Trophoblast cell (in vitro differentiated cells and primary cell): Measurements from ENCODE around the gene NELFB.
A peak's percentile ranks its signal among the peaks of the same experiment; 100 is the strongest.

Experiments used
- DNase-seq, 2 donors: peaks; one replicate each; pipeline ENCODE4 v3.0.0-alpha.2; 2016
- H2AFZ ChIP-seq: 2 replicates; pipeline ENCODE4 v1.6.1; 2013; ENCODE audit warnings: low read length, moderate library complexity, mild to moderate bottlenecking; ENCODE audit not compliant: insufficient read depth, poor library complexity
- H2AK5ac ChIP-seq: 2 replicates; pipeline ENCODE4 v1.6.1; 2013; ENCODE audit warnings: mild to moderate bottlenecking, low read length
- H2BK120ac ChIP-seq: 2 replicates; pipeline ENCODE4 v1.6.1; 2013; ENCODE audit warnings: low read length, mild to moderate bottlenecking, moderate library complexity; ENCODE audit not compliant: insufficient read depth, poor library complexity
- H2BK12ac ChIP-seq: 2 replicates; pipeline ENCODE4 v1.6.1; 2013; ENCODE audit warnings: mild to moderate bottlenecking, low read length, moderate library complexity
- H2BK5ac ChIP-seq: 2 replicates; pipeline ENCODE4 v1.6.1; 2013; ENCODE audit warnings: low read length, low read depth, moderate library complexity, mild to moderate bottlenecking; ENCODE audit not compliant: poor library complexity
- H3K14ac ChIP-seq: 2 replicates; pipeline ENCODE4 v1.6.1; 2013; ENCODE audit warnings: mild to moderate bottlenecking, low read length
- H3K18ac ChIP-seq: 2 replicates; pipeline ENCODE4 v1.6.1; 2013; ENCODE audit warnings: mild to moderate bottlenecking, low read length
- H3K23ac ChIP-seq: 2 replicates; pipeline ENCODE4 v1.6.1; 2013; ENCODE audit warnings: low read length
- H3K27ac ChIP-seq: 2 replicates; pipeline ENCODE4 v1.5.1; 2013; ENCODE audit warnings: low read depth, mild to moderate bottlenecking, inconsistent platforms, low read length, moderate library complexity
- H3K27me3 ChIP-seq: 2 replicates; pipeline ENCODE4 v1.6.1; 2013; ENCODE audit warnings: inconsistent platforms, mild to moderate bottlenecking, low read length, moderate library complexity; ENCODE audit not compliant: insufficient read depth
- H3K36me3 ChIP-seq, 2 experiments: 1 replicate in 1 of 2; 2 replicates in 1 of 2; pipeline ENCODE4 v1.6.1; 2013; ENCODE audit warnings: low read length in 2 of 2, mild to moderate bottlenecking in 2 of 2, moderate library complexity in 1 of 2; ENCODE audit not compliant: insufficient read depth in 2 of 2, control insufficient read depth in 1 of 2
- H3K4ac ChIP-seq: 2 replicates; pipeline ENCODE4 v1.6.1; 2013; ENCODE audit warnings: low read depth, mild to moderate bottlenecking, low read length, moderate library complexity
- H3K4me1 ChIP-seq, 2 experiments: 1 replicate in 1 of 2; 2 replicates in 1 of 2; pipeline ENCODE4 v1.6.1; 2013; ENCODE audit warnings: low read length in 2 of 2, mild to moderate bottlenecking in 2 of 2, moderate library complexity in 1 of 2; ENCODE audit not compliant: insufficient read depth in 2 of 2, control insufficient read depth in 1 of 2
- H3K4me2 ChIP-seq: 2 replicates; pipeline ENCODE4 v1.6.1; 2013; ENCODE audit warnings: inconsistent platforms, mild to moderate bottlenecking, low read length, moderate library complexity
- H3K4me3 ChIP-seq: 2 replicates; pipeline ENCODE4 v1.5.1; 2013; ENCODE audit warnings: mild to moderate bottlenecking, low read depth, low read length, inconsistent platforms
- H3K79me1 ChIP-seq: one replicate; pipeline ENCODE4 v1.6.1; 2013; ENCODE audit warnings: low read length
- H3K79me2 ChIP-seq: 2 replicates; pipeline ENCODE4 v1.6.1; 2013; ENCODE audit warnings: low read length, mild to moderate bottlenecking; ENCODE audit not compliant: control insufficient read depth, insufficient read depth, poor library complexity
- H3K9ac ChIP-seq: 2 replicates; pipeline ENCODE4 v1.6.1; 2013; ENCODE audit warnings: mild to moderate bottlenecking, low read length
- H3K9me3 ChIP-seq: 2 replicates; pipeline ENCODE4 v1.6.1; 2013; ENCODE audit warnings: low read depth, mild to moderate bottlenecking, control low read depth, inconsistent platforms, low read length; ENCODE audit not compliant: insufficient read depth
- H4K12ac ChIP-seq: 2 replicates; pipeline ENCODE4 v1.6.1; 2013; ENCODE audit warnings: low read depth, mild to moderate bottlenecking, low read length, moderate library complexity
- H4K8ac ChIP-seq: 2 replicates; pipeline ENCODE4 v1.6.1; 2013; ENCODE audit warnings: low read depth, mild to moderate bottlenecking, low read length, moderate library complexity
- H4K91ac ChIP-seq: one replicate; pipeline ENCODE4 v1.6.1; 2013; ENCODE audit warnings: low read depth, mild to moderate bottlenecking, low read length, moderate library complexity
- WGBS: extraction: QIAGEN DNeasy Blood & Tissue Kit; methylation state at CpG from one replicate; pipeline ENCODE4 v1.1.7; 2013; ENCODE audit warnings: missing lambda C conversion rate; ENCODE audit not compliant: insufficient read length, insufficient coverage; ENCODE audit errors: extremely low coverage; 5-methylcytosine and 5-hydroxymethylcytosine counted together

The NELFB gene

DNA sequence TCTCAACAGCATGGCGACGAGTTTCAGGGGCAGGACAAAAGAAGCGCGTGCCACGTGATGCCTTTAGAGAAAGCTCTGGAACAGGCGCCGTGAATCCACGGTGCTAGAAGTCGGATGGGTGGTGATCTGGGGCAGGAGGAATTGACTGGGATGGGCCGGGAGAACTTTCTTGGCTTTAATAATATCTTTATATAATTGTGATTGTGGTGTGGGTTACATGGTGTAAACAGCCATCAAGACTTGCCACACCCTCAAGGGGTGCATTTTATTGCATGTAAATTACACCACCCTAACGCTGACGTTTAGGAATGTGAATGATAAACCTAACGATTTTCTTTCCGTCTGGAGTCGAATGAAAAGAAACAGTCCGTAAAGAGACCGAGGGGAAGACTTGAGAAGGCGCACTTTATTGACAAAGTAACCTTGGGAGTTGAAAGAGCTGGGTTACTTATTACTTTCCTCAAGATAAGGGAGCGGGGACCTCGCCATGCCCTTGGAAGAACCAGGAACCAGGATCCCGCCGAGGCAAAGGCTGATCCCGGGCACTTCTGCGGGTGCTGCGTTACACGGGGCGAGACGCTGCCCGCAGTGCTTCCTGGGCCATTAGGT is 38.5 kb downstream of the NELFB start:
- Histone ChIP-seq H2BK12ac (no peak overlapping the region), H3K9me3 (peaks cover 8% of the 10 kb centered on the region), H3K79me1 (no peaks in the 10 kb centered on the region), H2AFZ (no peak overlapping the region), H4K91ac (no peak overlapping the region), H4K8ac (no peak overlapping the region), H3K4me3 (no peak overlapping the region), H3K4me2 (no peak overlapping the region), H2AK5ac (no peak overlapping the region), H2BK5ac (no peak overlapping the region), H4K12ac (no peak overlapping the region), H3K27ac (no peak overlapping the region), H3K9ac (no peak overlapping the region), H3K23ac (no peak overlapping the region), H3K4me1 (peaks cover 3 to 13% of the 10 kb centered on the region in 2 experiments), H2BK120ac (no peak overlapping the region), H3K4ac (no peak overlapping the region), H3K14ac (no peak overlapping the region), H3K79me2 (no peaks in the 10 kb centered on the region), H3K18ac (no peak overlapping the region), H3K36me3 (no peaks in the 10 kb centered on the region), H3K27me3 (peaks cover 5% of the 10 kb centered on the region)
- no CpG with 5 or more reads among the region's 29 CpGs for WGBS
- no peak for DNase-seq

DNA sequence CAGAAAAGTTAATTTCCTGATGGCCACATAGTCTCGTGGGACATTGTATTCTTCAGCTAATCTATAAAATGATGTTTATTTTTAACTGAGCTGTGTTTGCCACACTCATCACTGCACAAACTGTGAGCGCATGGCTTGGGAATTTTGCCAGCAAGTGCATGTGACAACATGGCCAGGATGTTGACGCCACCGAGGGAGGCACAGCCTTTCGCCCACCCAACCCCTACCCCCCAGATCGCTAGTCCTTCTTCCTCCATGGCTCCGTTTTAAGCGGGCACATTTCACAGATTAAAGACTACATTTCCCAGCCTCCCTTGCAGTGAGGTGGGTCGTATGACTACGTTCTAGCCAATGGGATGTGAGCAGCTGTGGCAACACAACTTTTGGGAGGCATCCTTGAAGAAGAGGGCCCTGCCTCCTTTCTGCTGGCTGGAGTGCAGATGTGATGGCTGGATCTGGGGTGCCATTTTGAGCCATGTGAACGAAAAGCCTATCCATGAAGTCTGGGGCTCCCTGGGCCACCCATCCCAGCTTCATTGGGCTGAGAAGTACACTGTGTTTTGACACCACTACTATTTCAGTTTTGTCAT is 39.1 kb downstream of the NELFB start:
- H3K79me2 ChIP-seq: no peaks in the 10 kb centered on the region
- no peak overlapping the region for H3K4ac ChIP-seq
- H2BK5ac ChIP-seq: no peak overlapping the region
- H3K27ac ChIP-seq: no peak overlapping the region
- H2BK12ac ChIP-seq: no peak overlapping the region
- peaks cover 5% of the 10 kb centered on the region for H3K27me3 ChIP-seq
- no peak overlapping the region for H2AK5ac ChIP-seq
- no peak overlapping the region for H3K23ac ChIP-seq
- no peaks in the 10 kb centered on the region for H3K36me3 ChIP-seq
- H3K9ac ChIP-seq: no peak overlapping the region
- WGBS: no CpG with 5 or more reads among the region's 11 CpGs
- no peak overlapping the region for H3K14ac ChIP-seq
- no peak overlapping the region for H4K8ac ChIP-seq
- no peak overlapping the region for H3K4me2 ChIP-seq
- no peak overlapping the region for H2BK120ac ChIP-seq
- H2AFZ ChIP-seq: no peak overlapping the region
- DNase-seq: peak in 1 of 2 donors; percentile 27
- no peaks in the 10 kb centered on the region for H3K79me1 ChIP-seq
- no peak overlapping the region for H4K91ac ChIP-seq
- H4K12ac ChIP-seq: no peak overlapping the region
- H3K18ac ChIP-seq: no peak overlapping the region
- no peak overlapping the region for H3K4me3 ChIP-seq
- peaks cover 8% of the 10 kb centered on the region for H3K9me3 ChIP-seq
- H3K4me1 ChIP-seq: peaks cover 3 to 13% of the 10 kb centered on the region in 2 experiments

DNA sequence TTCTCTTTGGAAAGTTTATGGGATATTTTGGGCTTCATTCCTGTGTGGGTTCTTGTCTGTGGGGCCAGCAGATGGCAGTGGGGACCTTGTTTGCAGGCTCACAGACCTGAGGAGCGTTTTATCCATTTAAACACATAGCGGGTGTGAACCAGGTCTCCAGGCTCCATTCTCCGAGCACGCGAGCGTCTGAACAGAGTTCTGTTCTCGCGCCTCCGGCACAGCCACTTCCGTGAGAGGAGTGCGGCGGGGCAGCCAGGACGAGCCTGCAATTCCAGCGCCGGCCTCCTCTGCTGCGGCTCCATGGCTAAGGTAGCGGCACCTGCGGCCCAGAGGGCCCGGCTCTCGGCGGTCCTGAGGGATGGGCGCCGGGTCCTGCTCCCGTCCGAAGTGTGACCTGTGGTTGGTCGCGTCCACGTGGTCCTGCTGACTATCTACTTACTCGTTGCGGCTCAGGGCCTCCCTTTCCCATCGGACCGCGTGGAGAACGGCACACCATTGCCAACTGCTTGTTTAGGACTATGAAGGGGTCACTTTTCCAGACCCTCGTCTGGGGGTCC is 39.6 kb downstream of the NELFB start:
- WGBS: no CpG with 5 or more reads among the region's 35 CpGs
- no peak overlapping the region for H3K4me2 ChIP-seq
- H3K18ac ChIP-seq: no peak overlapping the region
- no peak overlapping the region for H3K14ac ChIP-seq
- H3K9ac ChIP-seq: no peak overlapping the region
- no peak overlapping the region for H2AFZ ChIP-seq
- no peak overlapping the region for H3K27ac ChIP-seq
- no peak overlapping the region for H3K4me3 ChIP-seq
- no peak overlapping the region for H4K91ac ChIP-seq
- H4K12ac ChIP-seq: no peak overlapping the region
- peaks cover 7% of the 10 kb centered on the region for H3K27me3 ChIP-seq
- no peaks in the 10 kb centered on the region for H3K36me3 ChIP-seq
- no peak overlapping the region for H2BK12ac ChIP-seq
- no peak overlapping the region for H3K4ac ChIP-seq
- H3K4me1 ChIP-seq: peaks cover 3 to 13% of the 10 kb centered on the region in 2 experiments
- H2BK120ac ChIP-seq: no peak overlapping the region
- no peak overlapping the region for H2AK5ac ChIP-seq
- H4K8ac ChIP-seq: no peak overlapping the region
- H3K79me1 ChIP-seq: no peaks in the 10 kb centered on the region
- no peaks in the 10 kb centered on the region for H3K79me2 ChIP-seq
- peaks cover 8% of the 10 kb centered on the region for H3K9me3 ChIP-seq
- H3K23ac ChIP-seq: no peak overlapping the region
- no peak overlapping the region for H2BK5ac ChIP-seq
- peak in 1 of 2 donors; percentile 22 for DNase-seq

DNA sequence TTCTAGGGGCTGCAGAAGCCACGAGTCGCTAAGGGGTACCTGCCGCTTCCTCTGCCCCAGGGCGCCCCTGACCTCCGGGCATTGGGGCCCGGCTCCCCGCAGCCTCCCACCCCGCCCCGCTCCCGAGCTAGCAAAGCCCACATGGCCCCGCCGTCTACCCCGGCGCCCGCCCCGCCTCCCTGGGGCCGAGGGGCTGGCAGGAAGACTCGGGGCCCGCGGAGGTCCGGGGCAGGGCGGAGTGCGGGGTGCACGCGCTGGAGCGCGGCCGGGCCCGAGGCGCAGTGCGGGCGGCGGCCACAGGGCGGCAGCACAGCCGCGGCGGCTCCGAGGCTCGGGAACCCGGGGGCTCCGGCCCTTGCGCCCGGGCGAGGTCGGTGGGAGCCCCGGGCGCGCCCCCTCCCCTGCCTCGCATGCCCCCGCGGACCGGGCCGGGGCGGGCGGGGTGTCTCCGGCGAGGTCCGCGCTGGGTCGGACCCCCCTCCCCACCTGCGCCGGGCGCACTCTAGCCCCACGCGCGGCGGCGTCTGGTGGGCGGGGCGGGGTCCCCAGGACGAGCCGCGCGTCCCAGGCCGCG is 40.2 kb downstream of the NELFB start:
- WGBS: no CpG with 5 or more reads among the region's 76 CpGs
- Histone ChIP-seq H3K4ac (no peak overlapping the region), H3K4me2 (peak overlapping the region; percentile 62), H4K12ac (no peak overlapping the region), H3K14ac (no peak overlapping the region), H3K9me3 (peaks cover 8% of the 10 kb centered on the region), H3K4me3 (no peak overlapping the region), H3K18ac (no peak overlapping the region), H2BK5ac (no peak overlapping the region), H3K36me3 (no peaks in the 10 kb centered on the region), H3K79me2 (no peaks in the 10 kb centered on the region), H3K27ac (no peak overlapping the region), H2AK5ac (no peak overlapping the region), H2BK12ac (no peak overlapping the region), H3K9ac (no peak overlapping the region), H3K23ac (no peak overlapping the region), H3K27me3 (peaks cover 7% of the 10 kb centered on the region), H4K8ac (no peak overlapping the region), H2BK120ac (no peak overlapping the region), H4K91ac (no peak overlapping the region), H3K4me1 (peaks cover 3 to 13% of the 10 kb centered on the region in 2 experiments), H3K79me1 (no peaks in the 10 kb centered on the region), H2AFZ (no peak overlapping the region)
- DNase-seq: peak in 1 of 2 donors; percentile 27
